Neural progenitor cell (in vitro differentiated cells): ENCODE data around the gene SCPEP1.

Source experiments
- CTCF ChIP-seq: fragments of 200-600 bp; sonication (generic); IDR thresholded peaks from 2 replicates; pipeline ENCODE4 v1.5.1; 2017; ENCODE audit warnings: antibody characterized with exemption, mild to moderate bottlenecking
- EZH2phosphoT487 ChIP-seq: fragments of 200-600 bp; sonication (generic); IDR thresholded peaks from 2 replicates; pipeline ENCODE4 v1.6.1; 2017; ENCODE audit warnings: antibody characterized with exemption

- TF ChIP-seq CTCF (no peak), EZH2phosphoT487 (no peak)
These were observed 57.1 kb downstream of the SCPEP1 start for GRCh38 chr17:57034807-57035754.
